GM20431 (cell line): ENCODE results near the gene CYTL1.
"Not testable (repeated sequence)": the region's sequence is repeated elsewhere in the genome, so short reads cannot be mapped to it uniquely, and the experiment has no call there.

Experiments used
- in situ Hi-C: fragments of 300-500 bp; cut with MseI, MboI; formaldehyde crosslinking; loops from one replicate; pipeline ENCODE4 v1.15.0; 2020; ENCODE audit warnings: low sequenced_read_pairs; ENCODE audit not compliant: unreplicated experiment

The CYTL1 gene, protein sequence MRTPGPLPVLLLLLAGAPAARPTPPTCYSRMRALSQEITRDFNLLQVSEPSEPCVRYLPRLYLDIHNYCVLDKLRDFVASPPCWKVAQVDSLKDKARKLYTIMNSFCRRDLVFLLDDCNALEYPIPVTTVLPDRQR

DNA sequence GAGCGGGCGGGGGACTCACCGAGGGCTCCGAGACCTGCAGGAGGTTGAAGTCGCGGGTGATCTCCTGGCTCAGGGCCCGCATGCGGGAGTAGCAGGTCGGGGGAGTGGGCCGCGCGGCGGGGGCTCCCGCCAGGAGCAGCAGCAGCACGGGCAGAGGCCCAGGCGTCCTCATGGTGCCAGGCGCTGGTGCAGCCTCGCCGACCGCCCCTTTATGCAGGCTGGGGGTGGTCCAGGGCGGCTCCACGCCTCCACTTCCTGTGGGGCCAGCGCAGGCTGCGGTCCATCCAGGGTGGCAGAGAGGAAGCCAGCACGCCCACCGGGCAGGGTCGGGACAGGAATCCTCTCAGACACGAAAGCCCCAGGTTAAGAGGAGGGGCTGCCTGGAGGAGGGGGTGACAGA lies at the start of gene CYTL1:
CYTL1 (minus strand) TSS at position 185 of the 400 bp plus-strand sequence; CDS start at position 172, 13 bp downstream.
- in situ Hi-C loops = no loop called here

DNA sequence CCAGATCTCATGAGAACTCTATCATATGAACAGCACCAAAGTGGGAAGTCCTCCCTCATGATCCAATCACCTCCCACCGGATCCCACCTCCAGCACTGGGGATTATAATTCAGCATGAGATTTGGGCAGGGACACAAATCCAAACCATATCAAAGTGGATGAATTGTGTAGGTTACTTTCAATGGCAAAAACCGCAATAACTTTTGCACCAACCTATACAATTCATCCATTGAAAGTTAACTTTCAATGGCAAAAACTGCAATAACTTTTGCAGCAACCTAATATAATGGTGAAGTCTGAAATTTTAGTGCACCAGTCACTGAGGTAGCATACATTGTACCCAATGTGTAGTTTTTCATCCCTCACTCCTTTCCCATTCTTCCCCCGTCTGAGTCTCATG lies 48.6 kb upstream of the CYTL1 start:
- in situ Hi-C loops = no loop called here

DNA sequence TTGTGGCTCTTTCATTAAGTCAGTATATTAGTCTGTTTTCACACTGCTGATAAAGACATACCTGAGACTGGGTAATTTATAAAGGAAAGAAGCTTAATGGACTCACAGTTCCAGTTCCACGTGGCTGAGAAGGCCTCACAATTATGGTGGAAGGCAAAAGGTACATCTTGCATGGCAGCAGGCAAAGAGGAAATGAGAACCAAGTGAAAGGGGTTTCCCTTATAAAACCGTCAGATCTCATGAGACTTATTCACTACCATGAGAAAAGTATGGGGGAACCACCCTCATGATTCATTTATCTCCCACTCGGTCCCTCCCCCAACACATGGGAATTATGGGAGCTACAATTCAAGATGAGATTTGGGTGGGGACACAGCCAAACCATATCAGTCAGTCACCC lies 47.7 kb upstream of the CYTL1 start:
- in situ Hi-C loops = not testable (repeated sequence)

DNA sequence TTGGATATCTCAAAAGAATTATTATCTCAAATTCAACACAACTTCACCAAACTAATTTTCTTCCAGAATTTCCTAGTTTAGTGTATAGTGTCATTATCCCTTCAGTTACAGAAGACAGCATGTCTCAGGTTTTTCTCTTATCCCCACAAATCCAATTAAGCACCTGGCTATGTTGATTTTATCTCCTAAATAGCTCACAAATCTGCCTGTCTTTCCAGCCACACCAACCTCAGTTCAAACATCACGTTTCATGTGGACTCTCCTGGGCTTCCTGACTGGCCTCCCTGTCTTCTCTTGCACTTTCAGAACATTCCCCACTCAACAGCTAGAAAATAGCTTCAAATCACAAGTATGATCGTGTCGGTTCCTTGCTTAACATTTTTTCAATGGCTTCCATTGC lies 46.8 kb upstream of the CYTL1 start:
- in situ Hi-C loops = no loop called here

DNA sequence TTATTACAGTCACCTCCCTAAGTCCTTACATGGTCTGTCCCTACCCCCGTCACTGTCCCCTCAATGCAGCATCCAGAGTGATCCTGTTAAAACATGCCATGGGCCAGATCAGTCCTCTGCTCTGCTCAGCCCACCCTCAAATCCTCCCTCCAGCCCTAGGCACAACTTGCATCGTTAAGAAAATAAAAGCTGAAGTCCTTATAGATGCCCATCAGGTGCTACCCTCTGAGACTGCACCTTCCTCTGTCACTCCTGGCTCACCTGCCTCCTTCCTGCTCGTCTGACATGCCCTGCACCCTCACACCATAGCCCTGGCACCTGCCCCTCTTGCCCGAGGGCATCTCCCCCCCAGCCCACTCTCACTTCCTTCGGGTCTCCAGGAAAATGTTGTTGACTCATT lies 36.2 kb upstream of the CYTL1 start:
- in situ Hi-C loops = no loop called here

DNA sequence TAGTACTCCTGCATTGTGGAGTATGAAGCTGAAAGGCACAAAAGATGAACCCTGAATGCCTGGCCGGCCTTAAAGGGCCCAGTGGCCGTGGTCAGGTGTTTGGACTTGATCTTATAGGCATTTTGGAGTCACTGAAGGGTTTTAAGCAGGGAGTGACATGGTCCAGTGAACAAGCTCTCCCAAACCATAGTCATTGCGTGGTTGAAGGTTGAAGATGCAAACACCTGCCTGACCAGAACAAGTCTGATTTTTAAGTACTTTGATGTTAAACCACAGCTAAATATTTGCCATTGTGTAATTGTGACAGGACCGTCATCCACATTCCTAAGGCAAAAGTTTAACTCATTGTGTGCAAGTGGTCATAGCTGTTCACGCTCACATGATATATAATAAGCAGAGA lies 35.3 kb upstream of the CYTL1 start:
- in situ Hi-C loops = no loop called here

DNA sequence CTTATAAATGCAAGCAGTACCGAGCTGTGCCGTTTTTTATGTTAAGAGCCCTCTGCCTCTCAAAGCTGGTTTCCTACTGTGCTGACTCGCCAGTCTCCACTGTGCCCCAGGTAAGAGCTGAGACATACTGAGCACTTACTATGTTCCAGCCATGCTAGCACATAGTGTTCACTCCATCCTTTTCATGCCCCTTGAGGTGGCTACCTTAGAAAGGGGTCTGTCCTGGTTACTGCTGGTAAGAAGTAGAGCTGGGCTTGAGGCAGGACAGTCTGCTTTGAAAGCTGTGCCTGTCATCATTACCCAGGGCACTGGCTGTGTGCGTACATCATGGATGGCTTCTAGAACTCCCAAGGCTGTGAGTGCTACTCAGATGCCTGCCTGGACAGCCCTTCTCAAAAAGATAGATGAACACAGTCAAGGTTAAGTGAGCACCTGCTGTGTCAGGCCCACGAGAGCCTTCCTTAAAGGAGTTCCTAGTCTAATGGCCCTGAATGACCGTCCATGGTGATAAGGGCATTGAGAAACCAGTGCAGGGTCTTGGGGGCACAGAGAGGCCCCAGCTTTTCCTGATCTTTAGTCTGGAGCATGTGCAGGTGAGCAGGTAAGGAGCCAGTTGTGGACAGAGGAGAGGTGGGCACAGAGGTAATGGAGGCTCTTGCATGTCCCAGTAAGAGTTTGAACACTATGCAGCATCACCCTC lies 33.6 kb upstream of the CYTL1 start:
- in situ Hi-C loops = no loop called here

DNA sequence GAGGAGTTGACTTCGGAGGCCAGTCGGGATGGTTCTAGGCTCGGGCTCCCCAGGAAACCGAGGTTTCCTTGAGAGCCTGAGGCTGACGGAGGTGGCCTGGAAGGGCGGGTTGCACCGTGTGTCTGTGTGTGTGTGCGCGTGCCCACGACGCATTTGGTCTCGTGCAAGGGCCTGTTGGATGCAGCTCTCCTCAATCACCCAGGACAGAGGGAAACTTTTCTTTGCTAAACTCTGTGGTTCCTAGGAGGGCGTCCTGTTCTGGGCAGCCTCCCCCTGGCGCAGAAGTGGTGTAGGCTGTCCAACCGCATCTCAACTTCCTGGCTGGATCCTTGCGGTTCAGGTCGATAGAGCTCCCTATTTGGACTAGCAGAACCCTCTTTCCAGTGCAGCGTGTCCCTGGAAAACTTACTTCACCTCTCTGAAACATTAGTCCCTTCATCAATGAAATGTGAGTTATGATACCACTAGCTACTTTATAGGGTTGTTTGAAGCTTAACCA lies 33.0 kb upstream of the CYTL1 start:
- in situ Hi-C loops = no loop called here

DNA sequence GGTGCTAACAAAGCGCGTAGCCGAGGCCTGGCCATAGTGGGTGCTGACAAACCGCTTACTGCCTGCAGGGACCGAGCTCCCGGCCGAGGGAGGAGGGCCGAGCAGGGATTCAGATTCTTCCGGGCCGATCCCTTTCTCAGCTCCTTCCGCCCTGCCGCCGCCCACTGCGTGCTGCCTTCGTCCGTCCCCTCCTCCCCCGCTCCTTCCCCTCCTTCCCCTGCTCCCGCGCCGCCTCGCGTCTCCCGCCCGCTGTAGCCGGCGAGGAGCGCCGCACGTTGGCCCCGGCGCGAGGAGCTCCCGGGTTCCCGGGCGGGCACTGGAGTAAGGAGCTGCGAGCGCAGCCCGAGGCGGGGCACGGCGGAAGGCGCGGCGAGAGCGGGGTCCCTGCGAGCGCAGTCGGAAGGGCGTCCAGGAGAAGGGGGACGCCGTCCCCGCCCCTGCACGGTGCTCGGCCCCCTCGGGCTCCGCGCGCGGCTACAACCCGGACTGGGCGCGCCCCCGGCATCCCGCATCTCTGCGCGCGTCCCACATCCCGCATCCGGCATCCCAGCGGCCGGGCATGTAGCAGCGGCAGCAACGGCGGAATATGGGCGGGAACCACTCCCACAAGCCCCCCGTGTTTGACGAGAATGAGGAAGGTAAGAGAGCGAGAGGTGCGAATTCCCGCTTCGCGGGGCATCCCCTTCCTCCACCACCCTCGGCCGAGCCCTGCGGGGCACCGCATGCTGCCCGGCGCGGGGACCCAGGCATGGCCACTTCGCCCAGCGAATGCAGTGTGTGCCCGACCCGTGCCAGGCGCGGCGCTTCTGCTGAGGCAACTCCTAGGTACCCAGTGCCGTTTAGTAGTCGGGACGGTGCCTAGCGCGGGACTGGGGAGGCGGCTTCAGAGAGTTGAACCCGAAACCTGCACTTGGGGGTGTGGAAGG lies 32.3 kb upstream of the CYTL1 start, which contains the start of gene STK32B:
STK32B (plus strand) TSS at position 203 of the 926 bp plus-strand sequence.
- in situ Hi-C loops = no loop called here

DNA sequence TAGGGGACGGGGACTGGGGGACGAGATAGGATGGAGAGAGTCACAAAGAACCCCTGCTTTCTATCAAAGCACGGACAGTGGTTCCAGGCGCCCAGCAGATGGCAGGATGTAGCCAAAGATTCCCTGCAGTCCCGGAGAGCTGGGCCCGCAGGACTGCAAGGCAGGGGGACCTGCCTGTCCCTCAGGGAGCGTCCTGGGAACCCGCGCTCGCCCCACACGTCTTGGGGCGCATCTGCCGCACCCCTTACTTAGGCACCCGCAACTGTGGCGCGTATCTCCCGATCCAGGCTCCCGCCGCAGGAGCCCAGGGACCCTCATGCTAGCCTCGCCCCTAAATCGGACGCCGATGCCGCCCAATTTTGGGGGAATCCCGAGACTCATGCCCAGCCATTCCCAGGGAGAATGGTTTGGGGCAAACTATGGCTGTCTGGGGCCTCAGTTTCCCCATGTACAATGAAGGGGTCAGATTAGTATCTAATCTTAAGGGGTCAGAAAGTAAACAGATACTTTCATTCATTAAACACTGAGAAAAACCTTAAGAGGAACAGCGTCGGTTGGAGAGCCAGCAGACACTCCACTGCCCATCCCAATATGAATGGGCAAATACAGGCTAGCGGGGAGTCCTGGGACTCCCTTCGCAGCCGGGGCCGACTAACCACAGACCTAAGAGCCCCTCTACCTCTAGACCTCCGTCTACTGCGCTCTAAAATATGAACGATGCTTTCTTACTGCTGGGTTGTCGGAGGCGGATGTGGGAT lies 31.4 kb upstream of the CYTL1 start:
- in situ Hi-C loops = no loop called here

DNA sequence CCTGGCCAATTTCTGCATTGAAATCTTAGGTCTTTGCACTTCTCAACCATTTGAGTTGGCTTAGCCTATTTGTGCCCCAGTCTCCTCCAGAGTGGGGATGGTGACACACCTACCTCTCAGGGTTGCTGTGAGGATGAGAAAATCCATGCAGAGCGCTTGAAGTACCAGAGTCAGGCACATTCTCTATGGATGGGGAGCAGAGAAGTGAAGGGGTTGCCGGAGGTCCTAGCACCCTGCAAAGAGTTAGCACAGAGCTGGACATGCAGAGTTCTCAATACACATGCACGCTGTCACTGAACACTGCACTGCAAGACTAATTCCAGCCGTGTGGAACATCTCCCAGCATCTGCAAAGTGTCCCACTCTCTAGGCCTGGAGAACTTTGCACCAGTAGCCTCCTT lies 29.5 kb upstream of the CYTL1 start:
- in situ Hi-C loops = no loop called here

DNA sequence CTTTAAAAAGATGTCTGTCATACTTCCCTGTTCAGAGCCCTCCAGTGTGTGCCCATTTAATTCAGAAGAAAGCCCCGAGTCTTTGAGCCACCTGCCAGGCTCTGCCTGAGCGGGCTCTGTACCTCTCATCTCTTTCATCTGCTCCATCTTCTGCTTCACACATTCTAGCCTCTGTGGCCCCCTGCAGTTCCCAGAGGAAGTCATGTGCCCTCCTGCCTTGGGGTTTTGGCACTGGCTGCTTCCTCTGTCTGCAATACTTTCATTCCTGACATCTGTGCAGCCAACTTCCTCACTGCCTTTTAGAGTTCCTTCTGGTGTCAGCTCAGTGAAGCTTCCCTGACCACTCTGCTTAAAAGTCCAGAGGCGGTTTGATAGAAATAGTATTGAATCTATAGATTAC lies 25.8 kb upstream of the CYTL1 start:
- in situ Hi-C loops = no loop called here

DNA sequence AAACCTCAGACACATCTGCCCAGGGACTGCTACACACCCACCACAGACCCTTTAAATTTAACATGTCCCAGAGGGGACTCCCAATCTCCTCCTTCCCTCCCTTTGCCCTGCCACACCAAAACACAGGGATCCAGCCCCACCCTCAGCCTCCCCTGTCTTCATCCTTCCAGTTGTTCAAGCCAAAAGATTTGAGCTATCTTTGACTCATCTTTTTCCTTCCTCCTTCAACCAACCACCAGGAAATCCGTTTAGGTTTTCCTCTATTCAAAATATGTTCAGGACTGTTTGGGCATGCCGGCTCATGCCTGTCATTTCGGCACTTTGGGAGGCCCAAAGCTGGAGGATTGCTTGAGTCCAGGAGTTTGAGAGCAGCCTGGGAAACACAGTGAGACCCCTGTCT lies 25.1 kb upstream of the CYTL1 start:
- in situ Hi-C loops = no loop called here

DNA sequence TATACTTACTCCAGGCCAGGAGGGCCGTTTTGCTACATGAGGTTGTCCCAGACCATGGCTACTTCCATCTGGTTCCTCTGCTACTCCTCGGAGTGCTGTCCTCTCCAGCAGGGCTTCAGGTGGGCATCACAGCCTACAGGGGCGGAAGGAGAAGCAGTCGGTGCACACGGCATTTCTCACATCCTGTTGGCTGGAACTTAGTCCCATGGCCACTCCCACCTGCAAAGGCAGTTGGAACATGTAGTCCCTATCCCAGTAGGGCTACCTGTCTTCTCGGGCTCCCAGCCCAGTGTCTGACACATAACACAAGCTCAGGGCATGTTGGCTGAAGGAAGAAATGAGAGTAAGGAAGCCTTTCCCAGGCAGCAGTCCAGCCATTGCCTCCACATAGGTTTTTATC lies 24.3 kb upstream of the CYTL1 start:
- in situ Hi-C loops = no loop called here

DNA sequence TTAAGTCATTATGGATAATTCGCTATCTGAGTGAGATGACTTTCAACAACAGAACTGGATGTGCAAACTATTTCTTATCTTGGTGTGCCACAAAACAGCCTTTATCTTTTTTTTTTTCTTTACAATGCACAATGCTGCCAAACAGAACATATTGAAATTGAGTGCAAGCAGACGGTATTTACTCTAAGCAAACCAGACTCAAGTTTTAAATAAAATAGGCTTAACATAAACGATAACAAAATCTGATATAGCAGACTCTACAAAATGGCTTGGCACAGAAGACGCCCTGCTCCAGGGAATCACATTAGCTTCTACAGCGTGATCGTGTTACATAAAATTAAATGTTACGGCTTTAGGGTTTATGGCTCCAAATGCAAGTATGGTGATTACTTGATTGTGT lies 22.4 kb upstream of the CYTL1 start:
- in situ Hi-C loops = no loop called here

DNA sequence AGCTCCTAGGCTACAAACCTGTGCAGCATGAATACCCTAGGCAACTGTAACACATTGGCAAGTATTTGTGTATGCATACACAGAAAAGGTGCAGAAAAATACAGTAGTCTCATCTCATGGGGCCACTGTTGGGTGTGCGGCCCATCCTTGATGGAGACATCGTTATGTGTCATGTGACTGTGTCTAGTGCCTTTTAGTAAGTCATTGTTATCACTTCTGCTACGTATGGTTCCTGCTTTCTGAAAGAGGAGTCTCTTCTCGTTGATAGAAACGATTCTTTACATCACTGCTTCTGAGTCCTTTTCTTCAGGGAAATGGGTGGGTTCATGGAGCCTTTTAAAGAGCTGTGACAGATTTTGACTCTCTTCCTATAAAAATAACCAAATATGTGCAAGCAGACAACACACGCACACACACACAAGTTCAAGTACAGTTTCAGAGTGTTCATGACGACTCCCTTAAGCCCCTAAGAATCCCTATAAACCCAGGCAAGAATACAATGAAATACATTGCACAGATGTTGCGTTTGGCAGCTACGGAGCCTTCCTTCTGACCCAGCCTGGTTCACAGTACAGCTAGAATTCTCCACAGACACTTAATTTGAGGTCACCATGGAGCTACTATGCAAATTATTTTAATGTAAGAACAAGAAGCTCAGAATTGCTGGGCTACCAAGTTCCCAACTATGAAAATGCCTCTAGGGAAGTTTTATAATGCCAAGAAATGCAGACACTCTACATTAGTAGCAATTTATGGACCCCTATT lies 21.8 kb upstream of the CYTL1 start:
- in situ Hi-C loops = no loop called here

DNA sequence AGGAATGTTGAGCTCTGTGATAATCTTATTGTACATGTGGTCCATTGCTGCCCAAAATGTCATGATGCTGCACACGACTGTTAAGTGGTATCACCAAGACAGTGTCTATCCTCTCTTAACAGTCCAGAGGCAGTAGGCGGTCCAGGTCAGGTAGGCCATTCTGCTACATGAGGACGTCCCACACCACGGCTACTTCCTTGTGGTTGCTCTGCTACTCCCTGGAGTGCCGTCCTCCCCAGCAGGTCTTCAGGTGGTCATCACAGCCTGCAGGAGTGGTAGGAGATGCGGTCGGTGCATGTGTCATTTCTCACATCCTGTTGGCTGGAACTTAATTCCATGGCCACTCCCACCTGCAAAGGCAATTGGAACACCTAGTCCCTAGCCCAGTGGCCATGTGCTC lies 20.5 kb upstream of the CYTL1 start:
- in situ Hi-C loops = no loop called here

DNA sequence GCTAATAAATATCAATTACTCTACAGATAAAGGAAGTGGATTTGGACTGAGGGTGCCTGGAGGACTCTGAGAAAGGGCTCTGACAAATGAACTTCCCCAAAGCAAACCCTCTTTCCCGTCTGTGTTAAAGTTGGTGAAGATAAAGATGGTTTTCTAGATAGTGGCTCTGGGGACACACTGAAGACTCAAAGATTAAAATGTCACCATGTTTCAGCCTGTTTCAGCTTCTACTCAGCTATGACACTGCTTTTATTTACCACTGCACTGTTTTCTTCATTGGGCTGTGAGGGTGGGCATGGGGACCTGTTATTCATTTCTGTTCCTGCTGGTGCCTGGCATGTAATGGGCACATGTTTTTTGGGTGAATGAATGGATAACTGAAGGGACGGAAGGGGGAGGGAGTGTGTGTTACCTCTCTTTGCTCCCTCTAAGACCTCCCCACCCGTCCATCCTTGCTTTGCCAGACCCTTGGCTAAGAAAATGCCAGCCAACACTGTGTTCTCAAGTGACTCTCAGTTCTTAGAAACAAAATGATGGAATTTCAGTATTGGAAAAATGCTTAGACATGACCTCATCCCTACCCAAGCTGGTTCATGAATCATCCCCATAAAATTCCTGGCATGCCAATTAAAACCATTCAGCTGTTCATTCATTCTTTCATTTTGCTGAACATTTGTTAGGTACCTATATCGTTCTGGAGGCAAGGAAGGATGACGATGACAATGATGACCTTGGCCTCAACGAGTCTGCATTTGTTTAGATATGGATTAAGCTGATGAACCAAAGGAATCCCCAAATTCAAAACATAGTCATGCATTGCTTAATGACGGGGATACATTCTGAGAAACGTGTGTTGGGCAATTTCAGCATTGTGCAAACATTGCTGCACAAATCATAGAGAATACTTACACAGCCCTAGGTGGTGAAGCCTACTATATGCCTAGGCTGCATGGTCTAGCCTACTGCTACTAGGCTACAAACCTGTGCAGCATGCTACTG lies 18.6 kb upstream of the CYTL1 start:
- in situ Hi-C loops = no loop called here
